ENCODE results near the gene ARHGEF40.

ARHGEF40 gene

DNA sequence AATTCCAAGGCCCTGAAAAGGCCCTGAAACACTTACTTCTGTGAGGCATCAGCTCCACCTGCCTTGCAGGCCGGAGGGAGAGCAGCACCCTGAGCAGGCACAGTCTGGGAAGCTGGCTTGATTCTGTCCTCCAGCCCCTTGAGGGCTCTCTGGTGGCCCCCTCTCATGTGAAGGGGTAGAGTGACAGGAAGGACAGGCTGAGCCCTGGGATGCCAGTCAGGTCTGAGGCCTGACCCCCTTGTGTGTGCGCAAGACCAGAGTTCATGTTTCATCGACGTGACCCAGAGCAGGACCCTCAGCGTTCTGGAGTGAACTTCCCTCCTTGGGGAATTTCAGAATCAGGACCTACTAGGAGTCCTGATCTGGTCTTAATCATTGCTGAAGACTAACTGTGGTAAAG is 11.2 kb upstream of the ARHGEF40 start:
- no peak for DNase-seq (ENCODE audit: low read depth in 2 of 3, low spot score in 1 of 3)

GRCh38 chr14:21059842-21060613 is 10.1 kb upstream of the ARHGEF40 start:
- DNase-seq (ENCODE audit: low read depth in 2 of 3, low spot score in 1 of 3), result no peak

- DNase-seq (ENCODE audit: low read depth in 2 of 3, low spot score in 1 of 3), result no peak
These were observed 9.3 kb upstream of the ARHGEF40 start for GRCh38 chr14:21060614-21061346.

GRCh38 chr14:21061347-21061668 is 8.8 kb upstream of the ARHGEF40 start:
- no peak for DNase-seq (ENCODE audit: low read depth in 2 of 3, low spot score in 1 of 3)

DNA sequence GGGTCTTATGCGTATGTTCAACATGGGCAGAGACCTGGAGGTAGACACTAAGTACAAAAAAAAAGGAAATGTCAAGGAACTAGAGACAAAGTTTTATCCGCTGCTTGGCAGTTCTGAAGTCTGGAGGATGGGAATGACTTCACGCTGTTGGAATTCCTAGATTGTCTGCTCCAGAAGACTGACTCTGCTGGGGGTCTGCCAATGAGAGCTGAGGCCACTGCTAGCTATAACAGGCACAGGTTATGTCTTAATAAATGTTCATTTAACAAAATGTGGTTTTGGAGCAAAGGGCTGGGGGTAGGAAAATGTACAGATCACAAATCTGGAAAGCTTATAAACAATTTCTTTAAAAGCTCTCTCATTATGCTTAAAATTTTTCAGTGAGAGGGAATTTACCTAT is 6.6 kb upstream of the ARHGEF40 start:
- no peak for DNase-seq (ENCODE audit: low read depth in 2 of 3, low spot score in 1 of 3)

- DNase-seq (ENCODE audit: low read depth in 2 of 3, low spot score in 1 of 3), result no peak
These were observed 3.1 kb upstream of the ARHGEF40 start for GRCh38 chr14:21066882-21067502.

GRCh38 chr14:21068521-21069387 is 1.4 kb upstream of the ARHGEF40 start:
- peak in 2 of 3 donors; percentile 24 to 41 for DNase-seq (ENCODE audit: low read depth in 2 of 3, low spot score in 1 of 3)

- no peak for DNase-seq (ENCODE audit: low read depth in 2 of 3, low spot score in 1 of 3)
These were observed 569 bp upstream of the ARHGEF40 start for GRCh38 chr14:21069388-21070082.

GRCh38 chr14:21070610-21071224 is 613 bp downstream of the ARHGEF40 start:
- DNase-seq (ENCODE audit: low read depth in 2 of 3, low spot score in 1 of 3), result no peak

GRCh38 chr14:21071225-21072030 is 1.3 kb downstream of the ARHGEF40 start:
- DNase-seq (ENCODE audit: low read depth in 2 of 3, low spot score in 1 of 3), result no peak

DNA sequence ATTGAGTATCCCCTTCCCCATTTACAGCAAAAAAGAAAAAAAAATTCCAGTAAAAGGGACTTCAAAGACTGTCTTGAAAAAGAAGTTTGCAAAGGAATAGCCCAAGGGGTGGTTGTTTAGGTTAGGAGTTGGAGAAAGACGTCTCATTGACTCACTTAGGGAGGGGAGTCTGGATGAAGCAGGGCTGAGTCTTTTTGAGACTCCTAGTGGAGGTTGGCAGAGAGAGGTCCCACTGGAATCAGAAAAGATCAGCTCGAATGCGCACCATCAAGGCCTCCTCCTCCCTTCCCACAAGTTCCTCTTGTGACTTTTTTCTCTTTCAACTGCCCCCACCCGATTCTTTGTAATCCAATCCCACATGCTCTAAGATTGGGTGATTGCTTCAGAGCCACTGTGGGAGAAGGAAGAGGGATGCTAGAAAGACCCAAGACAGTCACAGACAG is 1.9 kb downstream of the ARHGEF40 start:
- no peak for DNase-seq (ENCODE audit: low read depth in 2 of 3, low spot score in 1 of 3)

GRCh38 chr14:21072781-21073339 is 2.8 kb downstream of the ARHGEF40 start:
- DNase-seq (ENCODE audit: low read depth in 2 of 3, low spot score in 1 of 3), result no peak

GRCh38 chr14:21073921-21074320 is 3.8 kb downstream of the ARHGEF40 start:
- DNase-seq (ENCODE audit: low read depth in 2 of 3, low spot score in 1 of 3), result no peak

GRCh38 chr14:21074398-21075272 is 4.5 kb downstream of the ARHGEF40 start:
- no peak for DNase-seq (ENCODE audit: low read depth in 2 of 3, low spot score in 1 of 3)

DNA sequence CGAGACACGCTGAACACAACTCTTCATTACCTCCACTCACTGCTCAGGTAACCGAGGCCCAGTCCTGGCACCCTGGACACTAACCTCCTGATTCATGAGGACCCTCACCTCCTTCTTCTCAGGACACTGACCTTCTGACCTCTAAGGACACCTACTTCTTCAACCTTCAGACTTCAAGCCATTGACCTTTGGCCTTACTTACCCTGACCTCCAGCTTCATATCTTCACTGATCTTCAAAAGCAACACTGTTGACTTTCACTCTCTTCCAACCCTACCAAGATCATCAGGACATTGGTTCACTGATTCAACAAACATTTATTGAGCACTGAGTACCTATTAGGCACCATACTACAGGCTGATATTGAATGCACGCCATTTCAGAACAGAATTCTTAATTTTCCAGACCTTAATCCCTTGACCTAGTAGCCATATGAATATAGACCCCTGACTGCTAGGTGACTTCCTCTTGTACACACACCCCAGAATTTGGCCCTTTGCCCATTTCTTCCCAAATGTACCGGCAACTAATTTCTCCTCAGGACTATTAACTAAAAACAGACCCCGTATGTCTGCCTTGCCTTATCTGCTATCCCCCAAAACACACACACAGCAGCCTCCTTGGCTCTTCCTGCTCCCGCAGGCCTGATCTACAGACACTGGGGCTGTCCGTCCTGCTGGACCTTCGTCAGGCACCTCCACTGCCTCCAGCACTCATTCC is 5.8 kb downstream of the ARHGEF40 start:
- no peak for DNase-seq (ENCODE audit: low read depth in 2 of 3, low spot score in 1 of 3)

- no peak for DNase-seq (ENCODE audit: low read depth in 2 of 3, low spot score in 1 of 3)
These were observed 7.6 kb downstream of the ARHGEF40 start for GRCh38 chr14:21077672-21078071.

DNA sequence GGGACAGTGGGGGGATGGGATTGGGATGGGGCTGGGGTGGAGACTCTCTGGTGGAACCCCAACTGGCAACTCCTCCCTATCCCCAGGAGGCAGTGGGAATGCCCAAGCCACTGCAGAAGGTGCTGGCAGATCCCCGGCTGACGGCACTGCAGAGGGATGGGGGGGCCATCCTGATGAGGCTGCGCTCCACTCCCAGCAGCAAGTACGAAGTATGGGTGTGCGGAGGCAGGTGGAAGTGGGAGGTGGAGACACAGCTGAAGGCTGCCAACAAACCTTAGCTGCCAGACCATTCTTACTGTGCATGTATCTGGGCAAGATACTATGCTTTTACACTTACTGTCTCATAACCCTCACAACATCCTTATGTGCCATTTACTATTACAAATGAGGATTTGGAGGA is 8.2 kb downstream of the ARHGEF40 start:
- DNase-seq (ENCODE audit: low read depth in 2 of 3, low spot score in 1 of 3), result no peak

Data from stimulated activated CD4-positive, alpha-beta T cell treated with anti-CD3 and anti-CD28 coated beads, Interleukin-12 subunit alpha, Interleukin-12 subunit beta, amount 100 ng/mL, for 48 hours (primary cell).